Measurements from ENCODE around the gene CITED4.

CITED4 gene

GRCh38 chr1:40853885-40854170 is 8.3 kb downstream of the CITED4 start:
- DNase-seq (ENCODE audit: low spot score), result no peak

DNA sequence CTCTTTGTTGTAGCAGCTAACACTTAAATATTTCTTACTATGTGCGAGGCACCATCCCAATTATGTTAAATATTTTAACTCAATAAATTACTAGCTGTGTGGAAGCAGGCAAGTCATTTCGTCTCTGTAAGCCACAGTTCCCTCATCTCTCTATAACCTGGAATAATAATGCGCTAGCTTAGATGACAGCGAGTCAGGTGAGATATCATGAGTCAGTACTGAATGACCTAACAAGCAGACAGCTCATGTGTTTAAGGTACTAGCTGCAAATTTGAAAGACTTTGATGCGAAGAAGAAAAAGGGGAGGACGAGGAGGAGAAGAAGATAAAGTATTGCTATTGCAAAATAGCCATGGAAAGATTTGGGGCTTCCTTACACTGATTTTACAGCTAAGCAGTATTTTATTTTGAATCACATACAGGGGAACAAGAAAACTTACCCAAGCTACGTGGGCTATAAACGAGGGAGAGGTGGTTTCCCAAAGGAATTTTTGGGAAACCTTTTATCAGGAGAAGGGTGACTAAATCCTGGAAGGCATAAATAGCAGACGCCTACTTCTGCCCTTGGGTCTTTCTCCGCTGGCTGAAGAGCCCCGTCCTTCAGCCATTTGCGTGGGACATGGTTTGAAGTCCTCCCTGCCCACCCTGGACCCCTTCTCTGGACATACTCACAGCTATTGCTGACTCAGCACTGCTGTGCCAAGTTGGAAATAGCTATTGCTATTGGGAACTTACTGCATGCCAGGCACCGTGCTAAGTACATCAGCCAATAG is 8.9 kb downstream of the CITED4 start:
- DNase-seq (ENCODE audit: low spot score), result no peak

DNA sequence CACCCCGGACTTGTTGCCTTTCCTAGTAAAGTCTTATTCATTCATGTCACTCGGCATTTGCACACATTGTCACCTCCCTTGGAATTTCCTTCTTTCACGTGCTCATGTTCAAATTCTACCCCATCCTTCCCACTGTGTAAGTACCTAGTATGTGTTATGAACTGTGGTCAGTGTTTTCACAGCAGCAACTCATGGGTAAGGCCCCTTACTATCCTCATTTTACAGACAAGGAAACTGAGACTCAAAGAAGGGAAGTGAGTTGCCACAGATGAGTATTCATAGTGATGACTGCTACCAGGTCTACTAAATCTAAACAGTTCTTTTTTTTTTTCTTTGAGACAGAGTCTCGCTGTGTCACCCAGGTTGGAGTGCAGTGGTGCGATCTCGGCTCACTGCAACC is 10.5 kb downstream of the CITED4 start:
- no peak for DNase-seq (ENCODE audit: low spot score)

DNA sequence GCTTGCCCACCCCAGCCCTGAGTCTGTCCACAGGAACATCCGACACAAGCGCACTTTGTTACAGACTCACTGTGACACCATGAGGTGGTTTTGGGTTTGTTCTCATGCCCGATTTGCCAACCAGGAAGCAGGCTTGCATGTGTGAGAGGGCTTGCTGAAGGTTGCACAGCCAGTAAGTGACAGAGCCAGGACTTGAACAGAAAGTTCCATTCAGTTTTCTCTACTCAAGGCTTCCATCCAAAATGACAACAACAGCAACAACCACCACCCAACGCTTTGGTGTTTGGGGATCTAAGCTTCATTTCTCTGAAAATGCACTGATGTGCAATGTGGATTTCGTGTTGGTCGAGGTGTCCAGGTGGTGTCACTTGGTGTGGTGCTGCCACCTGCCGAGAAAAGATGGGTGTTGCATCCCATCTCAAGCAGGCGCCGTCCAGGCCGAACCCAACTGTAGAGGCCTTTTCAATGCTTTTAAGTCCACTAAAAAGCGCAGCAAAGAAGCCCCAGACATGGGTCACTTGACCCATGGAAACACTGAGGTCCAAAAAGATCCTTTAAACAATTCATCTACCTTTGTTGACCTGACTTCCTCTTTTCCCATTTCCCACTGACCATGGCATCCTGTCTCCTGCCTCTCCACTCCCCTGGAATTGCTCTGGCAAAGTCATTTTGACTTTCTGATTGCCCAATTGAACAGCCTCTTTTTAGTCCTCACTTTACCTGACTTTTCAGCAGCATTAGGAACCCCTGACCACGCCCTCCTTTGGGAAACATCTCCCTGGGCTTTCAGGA is 12.2 kb downstream of the CITED4 start:
- DNase-seq (ENCODE audit: low spot score), result peak; percentile 60

DNA sequence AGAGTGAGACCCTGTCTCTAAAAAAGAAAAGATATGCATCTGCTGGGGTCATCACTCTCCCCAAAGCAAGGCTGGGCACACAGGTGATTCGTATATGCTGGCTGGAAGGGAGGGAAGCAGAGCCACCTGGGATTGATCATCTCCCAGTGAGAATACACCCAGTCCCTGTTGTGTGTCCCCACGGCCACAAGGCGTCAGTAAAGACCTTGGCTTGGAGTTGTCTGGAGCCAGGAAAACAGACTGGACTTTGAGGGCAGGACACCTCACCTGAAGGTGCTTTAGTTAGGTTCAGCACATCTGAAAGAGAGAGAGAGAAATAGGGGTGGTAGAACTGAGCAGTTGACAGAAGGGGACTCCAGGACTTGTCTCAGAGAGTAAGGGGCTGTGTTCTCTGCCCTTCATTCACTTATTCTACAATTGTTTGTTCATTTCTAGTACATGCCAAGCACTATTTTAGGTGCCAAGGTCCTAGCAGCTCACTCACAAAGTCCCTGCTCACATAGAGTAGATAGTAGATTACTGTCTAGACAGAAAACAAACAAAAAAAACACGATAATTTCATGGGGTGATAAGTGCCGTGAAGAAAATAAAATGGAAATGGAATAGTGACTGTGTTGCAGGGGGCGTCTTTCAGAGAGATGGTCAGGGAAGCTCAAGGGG is 13.5 kb downstream of the CITED4 start:
- DNase-seq (ENCODE audit: low spot score), result peak; percentile 67

DNA sequence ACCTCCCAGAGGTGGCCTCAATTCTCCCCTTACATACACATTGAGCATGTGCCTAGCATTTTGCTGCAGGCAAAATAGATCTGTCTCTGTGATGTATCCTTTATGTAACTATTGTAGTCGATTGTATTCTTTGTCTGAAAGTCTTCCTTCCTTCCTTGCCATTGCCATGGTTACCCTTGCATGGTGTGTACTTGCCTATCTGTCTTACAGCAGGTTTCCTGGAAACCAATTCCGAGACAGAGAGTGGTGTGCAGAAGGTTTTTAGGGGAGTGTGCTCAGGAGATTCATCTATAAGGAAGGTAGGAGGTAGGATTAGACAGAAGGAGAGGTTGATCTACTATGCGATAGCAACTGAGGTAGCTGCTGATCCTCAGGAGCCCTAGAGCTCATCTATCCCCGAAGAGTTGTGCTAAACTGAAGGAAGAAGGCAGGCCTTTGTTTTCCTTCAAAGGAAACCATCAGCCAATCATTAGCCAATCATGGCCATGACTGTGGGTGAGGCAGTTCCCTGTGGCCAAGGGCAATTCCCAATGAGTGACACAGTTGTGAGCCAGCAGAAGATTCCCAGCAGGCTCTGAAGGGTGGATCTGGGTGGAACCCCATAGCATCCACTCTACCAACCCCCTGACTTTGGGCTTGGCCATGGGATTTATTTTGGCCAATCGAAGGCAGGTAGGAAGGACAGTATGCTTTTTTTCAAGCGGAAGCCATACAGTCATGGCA is 15.0 kb downstream of the CITED4 start:
- DNase-seq (ENCODE audit: low spot score), result no peak

- no peak for DNase-seq (ENCODE audit: low spot score)
Measured at GRCh38 chr1:40845895-40846294, 16.3 kb downstream of the CITED4 start.

DNA sequence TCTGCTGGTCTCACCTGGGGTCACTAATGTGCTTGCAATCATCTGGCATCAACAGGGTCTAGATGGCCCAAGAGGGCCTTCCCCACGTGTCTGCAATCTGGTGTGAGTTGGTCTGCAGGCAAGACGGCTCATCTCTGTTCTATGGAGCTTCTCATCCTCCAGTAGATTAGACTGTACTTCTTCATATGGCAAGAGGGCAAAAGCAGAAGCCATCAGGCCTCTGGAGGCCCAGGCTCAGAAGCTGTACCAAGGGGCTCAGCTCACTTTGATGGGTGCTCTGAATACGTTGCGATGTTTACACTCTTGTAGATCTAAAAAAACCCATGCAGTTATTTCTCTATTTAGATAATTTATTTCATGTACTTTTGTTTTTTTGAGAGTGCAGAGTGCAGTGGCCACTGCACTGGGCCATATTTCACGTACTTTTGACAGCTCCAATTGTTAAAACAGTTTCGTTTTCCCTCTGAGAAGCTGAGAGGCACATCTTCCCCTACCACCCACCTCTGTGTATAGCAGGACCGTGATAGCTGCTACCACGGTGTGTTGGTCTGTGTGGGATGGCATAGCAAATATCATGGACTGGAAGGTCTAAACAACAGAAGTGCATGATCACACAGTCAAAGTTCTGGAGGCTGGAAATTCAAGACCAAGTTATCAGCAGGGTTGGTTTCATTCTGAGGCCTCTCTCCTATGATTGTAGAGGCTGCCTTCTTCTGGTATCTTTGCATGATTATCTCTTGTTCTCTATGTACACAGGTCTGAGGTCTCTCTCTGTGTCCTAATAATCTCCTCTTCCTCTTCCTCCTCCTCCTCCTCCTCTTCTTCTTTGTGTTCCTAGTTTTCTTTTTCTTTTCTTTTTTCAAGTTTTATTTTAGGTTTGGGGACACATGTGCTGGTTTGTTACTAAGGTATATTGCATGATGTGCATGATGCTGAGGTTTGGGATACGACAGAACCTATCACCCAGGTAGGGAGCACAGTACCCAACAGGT is 17.0 kb downstream of the CITED4 start:
- DNase-seq (ENCODE audit: low spot score), result no peak

GRCh38 chr1:40844079-40844478 is 18.1 kb downstream of the CITED4 start:
- peak; percentile 89 for DNase-seq (ENCODE audit: low spot score)

- no peak for DNase-seq (ENCODE audit: low spot score)
Measured at GRCh38 chr1:40842691-40843090, 19.5 kb downstream of the CITED4 start.

GRCh38 chr1:40842207-40842606 is 20.0 kb downstream of the CITED4 start:
- no peak for DNase-seq (ENCODE audit: low spot score)

DNA sequence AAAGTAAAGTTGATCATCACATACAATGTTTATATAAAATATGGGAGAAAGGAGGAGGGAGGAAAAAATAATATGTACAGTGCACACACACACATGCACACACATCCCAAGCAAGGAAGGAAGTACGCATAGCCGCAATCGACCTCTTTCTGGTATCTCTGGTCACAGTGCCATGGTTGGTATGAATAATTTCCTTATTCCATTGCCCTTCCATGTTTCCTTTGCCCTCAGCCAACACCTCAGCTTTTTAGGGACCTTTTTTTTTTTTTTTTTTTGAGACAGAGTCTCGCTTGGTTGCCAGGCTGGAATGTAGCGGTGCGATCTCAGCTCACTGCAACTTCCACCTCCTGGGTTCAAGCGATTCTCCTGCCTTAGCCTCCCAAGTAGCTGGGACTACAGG is 20.6 kb downstream of the CITED4 start:
- no peak for DNase-seq (ENCODE audit: low spot score)

GRCh38 chr1:40840526-40841323 is 21.4 kb downstream of the CITED4 start:
- DNase-seq (ENCODE audit: low spot score), result no peak

GRCh38 chr1:40839943-40840335 is 22.2 kb downstream of the CITED4 start:
- DNase-seq (ENCODE audit: low spot score), result no peak

- DNase-seq (ENCODE audit: low spot score), result no peak
Measured at GRCh38 chr1:40838980-40839942, 22.9 kb downstream of the CITED4 start.

GRCh38 chr1:40838045-40838979 is 23.9 kb downstream of the CITED4 start:
- no peak for DNase-seq (ENCODE audit: low spot score)

DNA sequence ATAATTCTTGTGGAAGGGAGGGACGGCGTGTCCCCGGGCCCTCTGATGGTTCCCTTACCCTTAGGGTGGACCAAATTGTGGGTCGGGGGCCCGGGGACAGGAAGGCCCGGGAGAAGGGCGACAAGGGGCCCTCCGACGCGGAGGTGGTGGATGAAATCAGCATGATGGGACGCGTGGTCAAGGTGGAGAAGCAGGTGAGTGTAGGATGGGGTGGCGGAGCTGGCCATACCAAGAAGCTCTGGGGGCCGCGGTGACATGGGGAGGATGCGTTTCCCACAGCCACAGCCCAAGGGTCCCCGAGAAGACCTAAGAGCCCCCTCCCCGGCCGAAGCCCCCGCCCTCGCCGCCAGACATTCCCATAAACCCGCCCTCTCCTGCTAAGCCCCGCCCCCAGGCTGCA is 24.6 kb downstream of the CITED4 start:
- no peak for DNase-seq (ENCODE audit: low spot score)

- DNase-seq (ENCODE audit: low spot score), result no peak
Measured at GRCh38 chr1:40836283-40836682, 25.9 kb downstream of the CITED4 start.
